GM18507 (cell line): ENCODE results near the gene NRXN2.
"Not testable (repeated sequence)": the region's sequence is repeated elsewhere in the genome, so short reads cannot be mapped to it uniquely, and the experiment has no call there.

ENCODE experiments used
- DNase-seq: peaks from one replicate; pipeline ENCODE4 v3.0.0; 2011; ENCODE audit warnings: low read depth; ENCODE audit not compliant: insufficient read length; ENCODE audit errors: extremely low spot score
- FAIRE-seq: peaks from 2 replicates; lab custom pipeline; 2011; peaks lifted over from hg19 to GRCh38; lab: Jason Lieb, UNC

NRXN2 gene

DNA sequence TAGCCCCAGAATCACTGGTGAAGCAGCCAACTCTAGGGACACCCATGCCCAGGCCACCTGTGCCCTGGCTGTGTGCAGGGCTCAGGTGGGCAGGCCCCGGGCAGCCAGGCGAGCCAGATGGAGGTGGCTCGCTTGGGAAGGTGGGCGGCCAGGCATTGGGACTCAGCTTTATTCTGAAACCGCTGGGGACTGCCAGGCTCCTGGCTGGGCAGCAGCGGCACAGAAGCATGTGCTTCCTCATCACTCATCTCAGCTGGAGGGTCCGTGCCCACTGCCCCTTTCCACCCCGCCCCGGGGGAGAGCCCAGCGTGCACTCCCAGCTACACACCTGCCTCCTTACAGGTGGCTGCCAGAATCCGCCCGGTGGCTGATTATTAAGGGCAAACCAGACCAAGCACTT lies 159.0 kb downstream of the NRXN2 start:
- no peak for DNase-seq
- FAIRE-seq = no peak

DNA sequence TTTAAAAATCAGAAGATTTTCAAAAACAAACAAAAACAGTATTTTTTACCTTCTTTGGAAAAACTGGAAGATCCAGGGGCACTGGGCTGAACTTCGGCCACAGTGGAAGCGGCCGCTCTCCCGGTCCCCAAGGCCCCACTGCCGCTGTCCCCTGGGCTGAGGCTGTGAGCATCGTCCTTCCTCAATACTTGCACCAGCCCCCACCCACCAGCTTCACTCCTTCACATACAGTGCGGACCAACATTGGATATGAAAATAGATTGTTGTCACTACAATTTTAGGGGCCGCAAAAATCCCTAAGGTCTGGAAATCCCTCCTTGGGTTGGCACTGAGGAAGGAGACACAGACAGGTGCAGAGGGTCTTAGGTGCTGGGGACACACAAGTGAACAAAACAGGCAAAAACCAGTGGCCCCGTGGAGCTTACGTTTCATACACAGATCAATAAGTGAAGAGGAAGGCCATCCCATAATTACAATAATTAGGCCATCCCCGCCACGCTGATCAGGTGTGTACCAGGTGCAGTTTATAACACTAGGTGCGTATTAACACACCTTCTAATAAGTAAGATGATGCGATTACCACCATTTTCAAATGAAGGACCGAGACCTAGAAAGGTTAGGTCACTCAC lies 160.2 kb downstream of the NRXN2 start:
- DNase-seq (no peak), FAIRE-seq (no peak)

DNA sequence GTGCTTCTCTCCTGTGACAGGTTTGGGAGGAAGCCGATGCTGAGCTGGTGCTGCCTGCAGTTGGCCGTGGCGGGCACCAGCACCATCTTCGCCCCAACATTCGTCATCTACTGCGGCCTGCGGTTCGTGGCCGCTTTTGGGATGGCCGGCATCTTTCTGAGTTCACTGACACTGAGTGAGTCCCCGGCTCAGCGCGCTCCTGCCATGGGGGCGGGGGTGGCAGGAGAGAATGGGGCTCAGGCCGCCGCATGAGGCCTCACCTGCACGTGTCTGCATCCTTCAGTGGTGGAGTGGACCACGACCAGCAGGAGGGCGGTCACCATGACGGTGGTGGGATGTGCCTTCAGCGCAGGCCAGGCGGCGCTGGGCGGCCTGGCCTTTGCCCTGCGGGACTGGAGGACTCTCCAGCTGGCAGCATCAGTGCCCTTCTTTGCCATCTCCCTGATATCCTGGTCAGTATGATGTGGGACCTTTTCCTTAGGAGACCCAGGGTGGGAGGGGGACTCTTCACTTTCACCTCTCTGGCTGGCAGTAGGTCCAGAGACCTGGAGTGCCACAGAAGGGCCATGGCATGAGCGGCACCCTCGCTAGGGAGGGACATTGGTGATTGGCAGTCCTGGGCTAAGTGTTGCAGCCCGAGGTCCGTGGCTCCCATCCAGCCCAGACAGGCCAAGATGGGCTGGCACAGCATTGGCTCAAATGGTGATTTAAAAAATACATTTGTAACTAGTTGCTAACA lies 160.8 kb downstream of the NRXN2 start:
- DNase-seq (no peak), FAIRE-seq (no peak)

DNA sequence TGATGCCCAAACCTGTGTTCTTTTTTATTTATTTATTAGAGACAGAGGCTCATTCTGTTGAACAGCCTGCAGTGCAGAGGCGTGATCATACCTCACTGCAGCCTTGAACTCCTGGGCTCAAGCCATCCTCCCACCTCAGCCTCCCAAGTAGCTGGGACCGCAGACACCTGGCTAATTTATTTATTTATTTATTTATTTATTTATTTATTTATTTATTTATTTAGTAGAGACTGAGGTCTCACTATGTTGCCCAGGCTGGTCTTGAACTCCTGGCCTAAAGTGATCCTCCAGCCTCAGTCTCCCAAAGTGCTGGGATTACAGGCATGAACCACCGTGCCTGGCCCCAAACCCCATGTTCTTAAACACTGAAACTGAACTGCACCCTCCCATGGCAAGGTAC lies 161.6 kb downstream of the NRXN2 start:
- FAIRE-seq = not testable (repeated sequence)

DNA sequence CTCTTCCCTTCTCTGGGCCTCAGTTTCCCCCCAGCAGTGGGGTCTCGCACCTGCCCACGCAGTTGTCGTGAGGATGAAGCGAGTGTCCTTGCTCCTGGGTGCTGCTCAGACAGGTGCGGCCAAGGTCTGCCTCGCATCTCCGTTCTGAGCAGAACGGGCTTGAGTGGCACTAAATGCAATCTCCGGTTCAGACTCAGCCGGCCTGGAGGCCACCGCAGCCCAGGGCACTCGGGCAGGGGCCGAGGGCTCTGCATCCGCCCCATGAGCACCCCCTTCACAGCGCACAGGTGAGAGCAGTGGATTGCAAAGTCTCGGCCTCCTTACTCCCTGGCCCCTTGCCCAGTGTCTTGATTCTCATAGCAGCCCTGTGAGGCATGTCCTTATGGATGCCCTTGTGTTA lies 162.1 kb downstream of the NRXN2 start:
- no peak for FAIRE-seq
- no peak for DNase-seq

More for the DNA sequence above, 161.6 kb downstream of the NRXN2 start:
- not testable (repeated sequence) for DNase-seq

DNA sequence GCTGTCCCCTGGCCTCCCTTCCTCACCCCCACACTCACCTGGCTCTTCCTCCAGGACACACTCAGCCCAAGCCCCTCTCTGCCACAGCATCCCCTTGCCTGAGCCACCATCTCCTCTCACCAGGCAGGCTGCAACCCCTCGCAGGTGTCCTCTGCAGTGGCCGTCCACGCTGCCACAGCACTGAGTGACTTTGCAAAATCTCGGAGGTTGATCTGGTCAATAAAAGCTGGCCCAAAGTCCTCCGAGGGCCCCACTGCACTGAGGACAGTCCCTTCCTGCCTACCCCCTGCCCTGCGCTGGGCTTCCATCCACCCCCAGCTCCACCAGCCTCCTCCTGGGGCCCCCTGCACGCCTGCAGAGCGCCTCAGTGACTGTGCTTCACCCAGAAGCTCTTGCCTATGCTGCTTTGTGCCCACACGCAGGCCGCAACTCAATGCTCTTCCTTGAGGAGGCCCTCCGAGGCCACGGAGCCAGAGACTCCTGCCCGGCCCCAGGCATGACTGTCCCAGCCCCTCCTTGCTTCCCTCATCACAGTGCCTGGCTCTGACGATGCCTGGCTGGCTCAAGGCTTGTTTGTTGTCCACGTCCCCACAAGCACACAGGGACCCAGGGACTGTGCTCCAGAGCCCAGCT lies 162.7 kb downstream of the NRXN2 start:
- FAIRE-seq = no peak

DNA sequence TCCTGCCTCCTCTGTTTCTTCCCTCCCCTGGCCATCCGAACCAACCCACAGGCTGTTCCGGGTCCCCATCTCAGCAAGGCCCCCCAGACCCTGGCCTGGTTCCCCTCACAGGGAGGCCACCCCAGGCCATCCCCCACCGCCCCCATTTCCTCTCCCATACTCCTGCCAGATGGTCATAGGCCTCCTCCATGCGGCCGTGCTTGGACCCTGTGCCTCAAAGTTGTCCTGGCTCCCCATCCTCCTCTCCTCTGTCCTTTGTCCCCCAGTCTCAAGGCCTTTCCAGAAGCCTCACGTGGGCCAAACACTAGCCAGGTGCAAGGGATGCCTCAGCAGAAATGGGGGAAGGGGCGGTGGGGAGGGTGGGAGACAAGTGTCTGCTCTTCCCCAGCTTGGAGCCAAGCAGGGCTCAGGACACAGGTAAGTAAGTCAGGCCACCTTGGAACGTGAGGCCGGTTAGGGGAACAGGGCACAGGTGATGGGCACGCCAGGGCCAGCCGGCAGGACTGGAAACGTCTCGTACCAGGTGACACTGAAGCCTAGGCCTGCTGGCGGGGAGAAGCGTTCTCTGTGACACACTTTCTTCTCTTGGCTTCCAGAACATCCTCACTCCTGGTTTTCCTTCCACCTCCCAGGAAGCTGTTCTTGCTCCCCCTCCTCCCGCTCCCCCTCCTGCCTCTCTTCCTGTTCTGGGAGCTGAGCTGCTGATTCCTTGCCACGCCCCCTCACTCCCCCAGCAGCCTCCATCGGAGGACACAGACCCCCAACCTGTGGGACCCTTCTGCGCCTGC lies 163.5 kb downstream of the NRXN2 start:
- DNase-seq = no peak
- no peak for FAIRE-seq

More for the DNA sequence above, 162.7 kb downstream of the NRXN2 start:
- no peak for DNase-seq

DNA sequence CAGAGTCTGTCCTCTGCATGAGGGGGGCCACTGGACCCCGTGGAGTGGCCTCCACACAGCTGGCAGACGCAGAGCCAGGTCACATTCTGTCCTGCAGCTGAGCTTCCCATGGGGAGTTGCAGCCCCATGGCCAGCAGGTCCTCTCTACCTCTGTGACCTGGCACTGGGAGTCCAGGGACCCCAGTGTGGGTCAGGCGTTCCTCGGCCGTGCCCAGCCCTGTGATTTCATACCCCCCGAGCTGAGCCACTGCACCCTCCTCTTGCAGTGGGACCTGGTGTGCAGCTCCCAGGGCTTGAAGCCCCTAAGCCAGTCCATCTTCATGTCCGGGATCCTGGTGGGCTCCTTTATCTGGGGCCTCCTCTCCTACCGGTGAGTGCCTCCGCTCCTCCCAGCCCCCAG lies 164.1 kb downstream of the NRXN2 start:
- FAIRE-seq = no peak
- DNase-seq = no peak

DNA sequence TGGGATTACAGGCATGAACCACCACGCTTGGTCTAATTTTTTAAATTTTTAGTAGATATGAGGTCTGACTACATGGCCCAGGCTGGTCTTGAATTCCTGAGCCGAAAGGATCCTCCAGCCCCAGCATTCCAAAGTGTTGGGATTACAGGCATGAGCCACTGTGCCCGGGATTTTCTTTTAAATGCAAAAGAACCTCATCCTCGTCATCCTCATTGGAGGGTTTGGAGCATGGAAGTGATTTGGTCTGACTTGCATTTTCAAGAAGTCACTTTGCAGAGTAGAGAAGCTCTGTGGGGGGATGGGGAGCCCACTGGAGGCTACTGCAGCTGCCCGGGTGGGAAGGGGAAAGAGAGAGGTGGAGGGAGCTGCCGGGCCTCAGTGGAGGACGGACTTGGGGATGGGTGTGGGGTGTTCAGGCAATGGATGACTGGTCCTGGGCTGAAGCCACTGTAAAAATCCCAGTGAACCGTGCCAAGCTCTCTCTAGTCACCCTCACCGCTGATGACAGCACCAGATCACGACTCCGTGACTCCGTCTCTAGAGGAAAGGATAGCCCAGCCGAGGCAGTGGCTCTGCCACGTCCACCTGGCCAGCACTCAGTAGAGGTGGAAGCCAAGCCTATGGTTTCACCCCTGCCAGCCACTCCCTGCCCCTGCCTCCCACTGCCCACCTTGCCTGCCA lies 164.8 kb downstream of the NRXN2 start:
- DNase-seq (no peak), FAIRE-seq (no peak)

DNA sequence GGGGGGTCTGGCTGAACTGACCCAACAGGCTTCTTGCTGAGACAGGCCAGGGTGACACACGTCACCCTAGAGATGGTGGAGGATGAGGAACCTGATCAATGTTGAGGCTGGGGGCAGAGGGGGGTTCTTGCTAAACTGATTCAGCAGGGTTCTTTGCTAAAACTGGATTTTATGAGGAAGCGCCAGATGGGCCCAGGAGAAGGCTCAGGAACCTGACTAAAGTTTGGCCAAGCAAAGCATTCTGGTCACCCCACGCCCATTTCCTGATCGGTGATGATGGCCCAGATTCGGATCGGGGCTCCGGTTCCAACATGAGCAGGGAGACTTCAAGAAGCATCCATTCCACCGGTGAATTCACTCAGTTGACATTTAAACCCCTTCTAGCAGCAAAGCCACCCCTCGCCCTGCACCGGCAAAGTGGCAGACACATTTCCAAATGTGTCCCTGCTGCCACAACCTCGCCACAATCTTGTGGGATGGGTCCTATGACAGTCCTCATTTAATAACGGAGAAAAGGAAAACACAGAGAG lies 166.2 kb downstream of the NRXN2 start:
- FAIRE-seq (no peak), DNase-seq (no peak)
